ENCODE results near the gene SPATA2L. TPM values are rescaled to one million over a fixed set of nuclear protein-coding genes. Genes with fewer than 3 reads are reported as not detected.

The SPATA2L gene
- total and polyA plus RNA-seq, 2 of the 13 experiments (the other 11 are each of a cell fraction or from before 2014, with no cell fraction given), result 9.1 to 20.7 TPM

DNA sequence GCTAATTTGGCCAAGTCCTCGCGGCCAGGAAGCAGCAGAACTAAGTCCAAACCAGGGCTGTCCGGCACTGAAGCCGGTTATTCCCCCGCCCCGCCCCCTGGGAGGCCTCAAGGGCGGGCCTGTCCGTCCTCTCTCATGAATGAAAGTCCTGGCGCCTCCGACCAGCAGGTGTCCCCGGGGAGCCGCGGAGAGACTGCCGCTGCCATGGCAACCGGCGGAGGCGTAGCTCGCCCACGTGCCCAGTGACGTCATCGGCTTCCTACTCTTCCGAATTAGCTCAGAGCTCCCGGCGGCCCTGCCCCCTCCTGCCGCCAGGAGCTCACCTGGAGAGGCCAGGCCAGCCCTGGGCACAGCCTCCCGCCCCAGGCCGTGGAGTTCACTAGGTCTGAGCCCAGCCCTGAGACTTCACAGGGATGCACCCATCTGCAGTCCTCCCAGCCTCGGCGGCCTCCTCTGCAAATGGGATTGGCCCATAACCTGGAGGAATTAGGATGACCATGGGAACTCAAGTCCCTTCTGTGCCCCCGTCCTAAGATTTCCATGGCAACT, 1.3 kb downstream of the SPATA2L start (continued):
- TF ChIP-seq ZBTB1 (CRISPR knock-in tag; IDR thresholded peaks at IDR 0.05; ENCODE audit: borderline replicate concordance) (no peak), HMG20B (CRISPR knock-in tag; conservative IDR thresholded peaks at IDR 0.05) (no peak), AKAP8 (CRISPR knock-in tag; IDR thresholded peaks at IDR 0.05) (no peak), MAZ (IDR thresholded peaks at IDR 0.05; ENCODE audit: borderline replicate concordance, low read depth, low read length) (peak; percentile 90), MAZ (CRISPR knock-in tag; IDR thresholded peaks at IDR 0.05; ENCODE audit: low read depth) (peak; percentile 90), CHD2 (IDR thresholded peaks at IDR 0.05; ENCODE audit: low read depth, low read length) (0 out of 2 replicates have a peak, but pooled peaks have one; percentile 63), GLI4 (CRISPR knock-in tag; IDR thresholded peaks at IDR 0.05; ENCODE audit: borderline replicate concordance) (0 out of 2 replicates have a peak, but pooled peaks have one; percentile 3), HES4 (CRISPR knock-in tag; IDR thresholded peaks at IDR 0.05; ENCODE audit: borderline replicate concordance) (no peak; the same call in none of the 2 replicates), SMAD3 (CRISPR knock-in tag; IDR thresholded peaks at IDR 0.05) (peak; percentile 73; the same call in 1 of the 2 replicates)
- TF ChIP-seq, protein P1, sequence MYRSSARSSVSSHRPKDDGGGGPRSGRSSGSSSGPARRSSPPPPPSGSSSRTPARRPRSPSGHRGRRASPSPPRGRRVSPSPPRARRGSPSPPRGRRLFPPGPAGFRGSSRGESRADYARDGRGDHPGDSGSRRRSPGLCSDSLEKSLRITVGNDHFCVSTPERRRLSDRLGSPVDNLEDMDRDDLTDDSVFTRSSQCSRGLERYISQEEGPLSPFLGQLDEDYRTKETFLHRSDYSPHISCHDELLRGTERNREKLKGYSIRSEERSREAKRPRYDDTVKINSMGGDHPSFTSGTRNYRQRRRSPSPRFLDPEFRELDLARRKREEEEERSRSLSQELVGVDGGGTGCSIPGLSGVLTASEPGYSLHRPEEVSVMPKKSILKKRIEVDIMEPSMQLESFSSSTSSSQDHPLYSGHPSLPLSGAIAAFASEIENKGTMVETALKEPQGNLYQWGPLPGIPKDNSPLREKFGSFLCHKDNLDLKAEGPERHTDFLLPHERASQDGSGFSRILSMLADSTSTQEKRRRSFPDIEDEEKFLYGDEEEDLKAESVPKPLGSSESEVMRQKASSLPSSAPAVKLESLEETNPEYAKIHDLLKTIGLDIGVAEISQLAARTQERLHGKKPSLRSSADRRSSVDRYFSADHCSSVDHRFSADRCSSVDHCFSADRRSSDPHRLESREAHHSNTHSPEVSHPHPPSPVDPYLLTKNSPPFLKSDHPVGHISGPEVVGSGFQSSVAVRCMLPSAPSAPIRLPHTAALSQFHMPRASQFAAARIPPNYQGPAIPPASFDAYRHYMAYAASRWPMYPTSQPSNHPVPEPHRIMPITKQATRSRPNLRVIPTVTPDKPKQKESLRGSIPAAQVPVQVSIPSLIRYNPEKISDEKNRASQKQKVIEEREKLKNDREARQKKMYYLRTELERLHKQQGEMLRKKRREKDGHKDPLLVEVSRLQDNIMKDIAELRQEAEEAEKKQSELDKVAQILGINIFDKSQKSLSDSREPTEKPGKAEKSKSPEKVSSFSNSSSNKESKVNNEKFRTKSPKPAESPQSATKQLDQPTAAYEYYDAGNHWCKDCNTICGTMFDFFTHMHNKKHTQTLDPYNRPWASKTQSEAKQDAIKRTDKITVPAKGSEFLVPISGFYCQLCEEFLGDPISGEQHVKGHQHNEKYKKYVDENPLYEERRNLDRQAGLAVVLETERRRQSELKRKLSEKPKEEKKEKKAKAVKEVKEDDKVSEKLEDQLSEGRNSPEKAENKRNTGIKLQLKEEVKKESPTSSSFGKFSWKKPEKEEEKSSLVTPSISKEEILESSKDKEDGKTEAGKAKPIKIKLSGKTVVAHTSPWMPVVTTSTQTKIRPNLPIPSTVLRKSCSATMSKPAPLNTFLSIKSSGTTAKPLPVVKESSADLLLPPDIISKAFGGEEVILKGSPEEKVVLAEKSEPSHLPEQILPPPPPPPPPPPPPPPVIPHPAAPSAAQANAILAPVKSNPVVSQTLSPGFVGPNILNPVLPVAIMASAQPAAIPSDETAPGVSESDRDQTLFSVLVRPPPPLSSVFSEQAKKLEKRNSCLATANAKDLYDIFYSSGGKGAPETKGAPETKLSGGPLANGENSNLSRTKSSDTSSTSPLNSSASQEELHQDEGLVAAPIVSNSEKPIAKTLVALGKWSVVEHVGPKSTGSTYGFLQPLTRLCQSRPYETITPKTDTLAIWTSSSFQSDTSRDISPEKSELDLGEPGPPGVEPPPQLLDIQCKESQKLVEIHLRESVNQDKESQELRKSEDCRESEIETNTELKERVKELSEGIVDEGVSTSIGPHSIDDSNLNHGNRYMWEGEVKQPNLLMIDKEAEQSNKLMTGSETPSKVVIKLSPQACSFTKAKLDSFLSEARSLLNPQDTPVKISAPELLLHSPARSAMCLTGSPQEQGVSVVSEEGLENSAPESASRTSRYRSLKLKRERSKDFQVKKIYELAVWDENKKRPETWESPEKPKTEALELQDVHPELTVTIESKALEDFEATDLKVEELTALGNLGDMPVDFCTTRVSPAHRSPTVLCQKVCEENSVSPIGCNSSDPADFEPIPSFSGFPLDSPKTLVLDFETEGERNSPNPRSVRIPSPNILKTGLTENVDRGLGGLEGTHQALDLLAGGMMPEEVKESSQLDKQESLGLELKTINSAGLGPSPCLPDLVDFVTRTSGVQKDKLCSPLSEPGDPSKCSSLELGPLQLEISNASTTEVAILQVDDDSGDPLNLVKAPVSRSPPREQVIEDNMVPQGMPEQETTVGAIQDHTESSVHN (CRISPR knock-in tag; IDR thresholded peaks at IDR 0.05), result no peak; the same call in 1 of the 2 replicates
- TF ChIP-seq, protein P2, sequence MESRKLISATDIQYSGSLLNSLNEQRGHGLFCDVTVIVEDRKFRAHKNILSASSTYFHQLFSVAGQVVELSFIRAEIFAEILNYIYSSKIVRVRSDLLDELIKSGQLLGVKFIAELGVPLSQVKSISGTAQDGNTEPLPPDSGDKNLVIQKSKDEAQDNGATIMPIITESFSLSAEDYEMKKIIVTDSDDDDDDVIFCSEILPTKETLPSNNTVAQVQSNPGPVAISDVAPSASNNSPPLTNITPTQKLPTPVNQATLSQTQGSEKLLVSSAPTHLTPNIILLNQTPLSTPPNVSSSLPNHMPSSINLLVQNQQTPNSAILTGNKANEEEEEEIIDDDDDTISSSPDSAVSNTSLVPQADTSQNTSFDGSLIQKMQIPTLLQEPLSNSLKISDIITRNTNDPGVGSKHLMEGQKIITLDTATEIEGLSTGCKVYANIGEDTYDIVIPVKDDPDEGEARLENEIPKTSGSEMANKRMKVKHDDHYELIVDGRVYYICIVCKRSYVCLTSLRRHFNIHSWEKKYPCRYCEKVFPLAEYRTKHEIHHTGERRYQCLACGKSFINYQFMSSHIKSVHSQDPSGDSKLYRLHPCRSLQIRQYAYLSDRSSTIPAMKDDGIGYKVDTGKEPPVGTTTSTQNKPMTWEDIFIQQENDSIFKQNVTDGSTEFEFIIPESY (CRISPR knock-in tag; IDR thresholded peaks at IDR 0.05), result peak; percentile 69
- TF ChIP-seq, protein P3, sequence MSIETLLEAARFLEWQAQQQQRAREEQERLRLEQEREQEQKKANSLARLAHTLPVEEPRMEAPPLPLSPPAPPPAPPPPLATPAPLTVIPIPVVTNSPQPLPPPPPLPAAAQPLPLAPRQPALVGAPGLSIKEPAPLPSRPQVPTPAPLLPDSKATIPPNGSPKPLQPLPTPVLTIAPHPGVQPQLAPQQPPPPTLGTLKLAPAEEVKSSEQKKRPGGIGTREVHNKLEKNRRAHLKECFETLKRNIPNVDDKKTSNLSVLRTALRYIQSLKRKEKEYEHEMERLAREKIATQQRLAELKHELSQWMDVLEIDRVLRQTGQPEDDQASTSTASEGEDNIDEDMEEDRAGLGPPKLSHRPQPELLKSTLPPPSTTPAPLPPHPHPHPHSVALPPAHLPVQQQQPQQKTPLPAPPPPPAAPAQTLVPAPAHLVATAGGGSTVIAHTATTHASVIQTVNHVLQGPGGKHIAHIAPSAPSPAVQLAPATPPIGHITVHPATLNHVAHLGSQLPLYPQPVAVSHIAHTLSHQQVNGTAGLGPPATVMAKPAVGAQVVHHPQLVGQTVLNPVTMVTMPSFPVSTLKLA (IDR thresholded peaks at IDR 0.05), result peak; percentile 96
- TF ChIP-seq, protein P4, sequence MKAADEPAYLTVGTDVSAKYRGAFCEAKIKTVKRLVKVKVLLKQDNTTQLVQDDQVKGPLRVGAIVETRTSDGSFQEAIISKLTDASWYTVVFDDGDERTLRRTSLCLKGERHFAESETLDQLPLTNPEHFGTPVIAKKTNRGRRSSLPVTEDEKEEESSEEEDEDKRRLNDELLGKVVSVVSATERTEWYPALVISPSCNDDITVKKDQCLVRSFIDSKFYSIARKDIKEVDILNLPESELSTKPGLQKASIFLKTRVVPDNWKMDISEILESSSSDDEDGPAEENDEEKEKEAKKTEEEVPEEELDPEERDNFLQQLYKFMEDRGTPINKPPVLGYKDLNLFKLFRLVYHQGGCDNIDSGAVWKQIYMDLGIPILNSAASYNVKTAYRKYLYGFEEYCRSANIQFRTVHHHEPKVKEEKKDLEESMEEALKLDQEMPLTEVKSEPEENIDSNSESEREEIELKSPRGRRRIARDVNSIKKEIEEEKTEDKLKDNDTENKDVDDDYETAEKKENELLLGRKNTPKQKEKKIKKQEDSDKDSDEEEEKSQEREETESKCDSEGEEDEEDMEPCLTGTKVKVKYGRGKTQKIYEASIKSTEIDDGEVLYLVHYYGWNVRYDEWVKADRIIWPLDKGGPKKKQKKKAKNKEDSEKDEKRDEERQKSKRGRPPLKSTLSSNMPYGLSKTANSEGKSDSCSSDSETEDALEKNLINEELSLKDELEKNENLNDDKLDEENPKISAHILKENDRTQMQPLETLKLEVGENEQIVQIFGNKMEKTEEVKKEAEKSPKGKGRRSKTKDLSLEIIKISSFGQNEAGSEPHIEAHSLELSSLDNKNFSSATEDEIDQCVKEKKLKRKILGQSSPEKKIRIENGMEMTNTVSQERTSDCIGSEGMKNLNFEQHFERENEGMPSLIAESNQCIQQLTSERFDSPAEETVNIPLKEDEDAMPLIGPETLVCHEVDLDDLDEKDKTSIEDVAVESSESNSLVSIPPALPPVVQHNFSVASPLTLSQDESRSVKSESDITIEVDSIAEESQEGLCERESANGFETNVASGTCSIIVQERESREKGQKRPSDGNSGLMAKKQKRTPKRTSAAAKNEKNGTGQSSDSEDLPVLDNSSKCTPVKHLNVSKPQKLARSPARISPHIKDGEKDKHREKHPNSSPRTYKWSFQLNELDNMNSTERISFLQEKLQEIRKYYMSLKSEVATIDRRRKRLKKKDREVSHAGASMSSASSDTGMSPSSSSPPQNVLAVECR (CRISPR knock-in tag; IDR thresholded peaks at IDR 0.05; ENCODE audit: borderline replicate concordance), result peak; percentile 92
